Nephron (organoid): ENCODE results near the gene MUC13.

ENCODE experiments used
- H3K27ac Mint-ChIP-seq, 3 experiments: 2 replicates each; pipeline ENCODE4 v1.8.0; 2020; ENCODE audit warnings: mixed read lengths in 3 of 3, mild to moderate bottlenecking in 2 of 3, moderate library complexity in 1 of 3
- H3K27me3 Mint-ChIP-seq: 2 replicates; pipeline ENCODE4 v1.8.0; 2021; ENCODE audit warnings: low read depth, mild to moderate bottlenecking, moderate library complexity, mixed read lengths
- H3K36me3 Mint-ChIP-seq: 2 replicates; pipeline ENCODE4 v1.8.0; 2020; ENCODE audit warnings: low read depth, mixed read lengths
- H3K4me1 Mint-ChIP-seq: 2 replicates; pipeline ENCODE4 v1.8.0; 2020; ENCODE audit warnings: mixed read lengths
- H3K4me3 Mint-ChIP-seq, 3 experiments: 2 replicates each; pipeline ENCODE4 v1.8.0; 2020; ENCODE audit warnings: mild to moderate bottlenecking in 3 of 3, mixed read lengths in 3 of 3, moderate library complexity in 2 of 3
- H3K9me3 Mint-ChIP-seq: 2 replicates; pipeline ENCODE4 v1.8.0; 2020; ENCODE audit warnings: mixed read lengths
- CTCF ChIP-seq, 3 experiments: fragments of 200-600 bp; sonication (generic); IDR thresholded peaks; one replicate each; pipeline ENCODE4 v1.5.0; 2021; ENCODE audit warnings: antibody characterized with exemption in 3 of 3; ENCODE audit not compliant: unreplicated experiment in 3 of 3

Gene MUC13

GRCh38 chr3:124942613-124943012 is 8.1 kb upstream of the MUC13 start:
- Mint-ChIP-seq H3K9me3 (no peaks in the 10 kb centered on the region), H3K36me3 (no peaks in the 10 kb centered on the region), H3K27me3 (peaks cover 4% of the 10 kb centered on the region), H3K4me3 (no peak overlapping the region), H3K27ac (no peak overlapping the region), H3K4me1 (no peaks in the 10 kb centered on the region)
- no peak for TF ChIP-seq CTCF (IDR thresholded peaks at IDR 0.05; ENCODE audit: unreplicated experiment in 3 of 3)

GRCh38 chr3:124941771-124942170 is 7.2 kb upstream of the MUC13 start:
- TF ChIP-seq CTCF (IDR thresholded peaks at IDR 0.05; ENCODE audit: unreplicated experiment in 3 of 3), result no peak
- H3K4me3 Mint-ChIP-seq, result no peak overlapping the region
- H3K4me1 Mint-ChIP-seq, result no peaks in the 10 kb centered on the region
- peaks cover 3% of the 10 kb centered on the region for H3K9me3 Mint-ChIP-seq
- no peaks in the 10 kb centered on the region for H3K36me3 Mint-ChIP-seq
- peaks cover 4% of the 10 kb centered on the region for H3K27me3 Mint-ChIP-seq
- no peak overlapping the region for H3K27ac Mint-ChIP-seq

GRCh38 chr3:124939661-124940060 is 5.1 kb upstream of the MUC13 start:
- Mint-ChIP-seq H3K27me3 (peaks cover 4% of the 10 kb centered on the region), H3K27ac (no peak overlapping the region), H3K9me3 (peaks cover 3% of the 10 kb centered on the region), H3K36me3 (no peaks in the 10 kb centered on the region), H3K4me1 (no peaks in the 10 kb centered on the region), H3K4me3 (no peak overlapping the region)
- no peak for TF ChIP-seq CTCF (IDR thresholded peaks at IDR 0.05; ENCODE audit: unreplicated experiment in 3 of 3)

- Mint-ChIP-seq H3K27ac (no peak overlapping the region), H3K4me3 (no peak overlapping the region), H3K27me3 (peaks cover 4% of the 10 kb centered on the region), H3K4me1 (no peaks in the 10 kb centered on the region), H3K36me3 (no peaks in the 10 kb centered on the region), H3K9me3 (peaks cover 3% of the 10 kb centered on the region)
- TF ChIP-seq CTCF (IDR thresholded peaks at IDR 0.05; ENCODE audit: unreplicated experiment in 3 of 3), result no peak
Measured at GRCh38 chr3:124938896-124939295, 4.3 kb upstream of the MUC13 start.

GRCh38 chr3:124937049-124937448 is 2.5 kb upstream of the MUC13 start:
- no peaks in the 10 kb centered on the region for H3K36me3 Mint-ChIP-seq
- H3K4me1 Mint-ChIP-seq, result no peaks in the 10 kb centered on the region
- H3K27me3 Mint-ChIP-seq, result peaks cover 16% of the 10 kb centered on the region
- H3K4me3 Mint-ChIP-seq, result no peak overlapping the region
- no peak overlapping the region for H3K27ac Mint-ChIP-seq
- TF ChIP-seq CTCF (IDR thresholded peaks at IDR 0.05; ENCODE audit: unreplicated experiment in 3 of 3), result no peak
- H3K9me3 Mint-ChIP-seq, result peaks cover 3% of the 10 kb centered on the region

GRCh38 chr3:124935794-124936542 is 1.4 kb upstream of the MUC13 start:
- no peak for TF ChIP-seq CTCF (IDR thresholded peaks at IDR 0.05; ENCODE audit: unreplicated experiment in 3 of 3)
- no peak overlapping the region for H3K4me3 Mint-ChIP-seq

More at GRCh38 chr3:124935794-124936542, 1.4 kb upstream of the MUC13 start:
- no peaks in the 10 kb centered on the region for H3K4me1 Mint-ChIP-seq
- H3K27ac Mint-ChIP-seq, result no peak overlapping the region
- peaks cover 3% of the 10 kb centered on the region for H3K9me3 Mint-ChIP-seq
- no peaks in the 10 kb centered on the region for H3K36me3 Mint-ChIP-seq
- peaks cover 16% of the 10 kb centered on the region for H3K27me3 Mint-ChIP-seq
